NT2/D1 (cell line): Measurements from ENCODE around the gene COLEC12.

Source experiments
- YY1 ChIP-seq: IDR thresholded peaks from 2 replicates; pipeline ENCODE4 v1.6.1; 2011; ENCODE audit not compliant: insufficient read length, insufficient read depth
- ZNF274 ChIP-seq: IDR thresholded peaks from 2 replicates; pipeline ENCODE4 v1.6.1; 2011; ENCODE audit warnings: mild to moderate bottlenecking, low read depth, low read length

- TF ChIP-seq ZNF274 (no peak), YY1 (no peak)
Observed at GRCh38 chr18:286515-287310, 213.8 kb downstream of the COLEC12 start.
